Gastroesophageal sphincter (tissue), 4 donors: ENCODE results near the gene TMEM242. TPM values are rescaled to one million over a fixed set of nuclear protein-coding genes. Genes with fewer than 3 reads are reported as not detected.

ENCODE experiments used
- ATAC-seq: fragments of 150-250 bp; one replicate; pipeline ENCODE4 v1.9.1; 2016; ENCODE audit warnings: mild to moderate bottlenecking, moderate library complexity
- H3K27ac ChIP-seq, 4 donors: fragments of 200-600 bp; sonication (generic) in 3 of 4; 1 replicate in 3 of 4; 2 replicates in 1 of 4; pipeline ENCODE4 v1.5.1; 2016 to 2019
- H3K27me3 ChIP-seq: fragments of 200-600 bp; sonication (generic); one replicate; pipeline ENCODE4 v1.5.1; 2019
- H3K36me3 ChIP-seq, 2 donors: fragments of 200-600 bp; sonication (generic); one replicate each; pipeline ENCODE4 v1.5.1; 2019; ENCODE audit warnings: control low read depth in 1 of 2
- H3K4me1 ChIP-seq, 3 donors: fragments of 200-600 bp; sonication (generic); 1 replicate in 2 of 3; 2 replicates in 1 of 3; pipeline ENCODE4 v1.5.1; 2016 to 2019; ENCODE audit warnings: control low read depth in 2 of 3
- H3K4me3 ChIP-seq, 2 donors: fragments of 200-600 bp; sonication (generic); one replicate each; pipeline ENCODE4 v1.5.1; 2019; ENCODE audit warnings: mild to moderate bottlenecking in 1 of 2, moderate library complexity in 1 of 2
- H3K9me3 ChIP-seq, 3 donors: fragments of 200-600 bp; sonication (generic); one replicate each; pipeline ENCODE4 v1.5.1; 2017 to 2019; ENCODE audit warnings: control low read depth in 2 of 3
- EP300 ChIP-seq: sonication (generic); formaldehyde crosslinking; IDR thresholded peaks from one replicate; pipeline ENCODE4 v1.6.1; 2017; ENCODE audit warnings: antibody characterized with exemption, mild to moderate bottlenecking
- POLR2A ChIP-seq, 2 donors: fragments of 450-650 bp; IDR thresholded peaks; one replicate each; pipeline ENCODE4 v1.6.1; 2017; ENCODE audit warnings: antibody characterized with exemption in 2 of 2, mild to moderate bottlenecking in 2 of 2, moderate library complexity in 1 of 2
- POLR2AphosphoS5 ChIP-seq: sonication (generic); formaldehyde crosslinking; IDR thresholded peaks from one replicate; pipeline ENCODE4 v1.6.1; 2017; ENCODE audit warnings: antibody characterized with exemption
- WGBS, 2 donors: methylation state at CpG; one replicate each; pipeline ENCODE4 v1.1.5; 2018; ENCODE audit warnings: low coverage in 1 of 2; 5-methylcytosine and 5-hydroxymethylcytosine counted together
- total RNA-seq, 4 donors: library from RNA; depleted of rRNA; stranded (reverse); fragments of >200 nt; gene quantifications; one replicate each; pipeline ENCODE4 v1.1.0, GENCODE V29; 2016
- TF ChIP-seq, protein P1 (sequence below), 4 experiments: fragments of 200-600 bp in 2 of 4; fragments of 450-650 bp in 2 of 4; sonication (generic) in 1 of 4; IDR thresholded peaks; one replicate each; pipeline ENCODE4 v1.5.1; 2017 to 2019; ENCODE audit warnings: antibody characterized with exemption in 4 of 4, mild to moderate bottlenecking in 2 of 4, moderate library complexity in 2 of 4

Gene TMEM242
- total RNA-seq, 4 donors from 2014 or later = 6.6 to 8.4 (median 7.6) TPM

DNA sequence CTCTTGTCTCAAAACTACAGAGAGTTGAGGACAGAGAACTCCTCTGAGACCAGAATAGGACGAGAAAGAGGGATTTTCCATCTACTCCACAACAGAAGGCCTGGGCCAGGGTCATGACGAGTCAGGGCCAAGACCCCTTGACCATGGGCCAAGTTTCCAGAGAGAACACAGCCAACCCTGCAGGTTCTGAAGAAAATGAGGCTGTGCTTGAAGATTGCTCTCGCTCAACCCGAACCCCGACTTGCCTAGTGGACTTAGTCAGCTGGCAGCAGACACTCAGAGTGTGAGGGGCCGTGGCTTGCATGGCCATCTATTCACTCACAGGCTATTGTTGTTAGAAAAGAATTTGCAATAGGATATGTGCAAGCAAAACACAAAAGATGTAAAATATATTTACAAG is 54.5 kb downstream of the TMEM242 start:
- Histone ChIP-seq H3K36me3 (no peaks in the 10 kb centered on the region), H3K27ac (peak overlapping the region in 3 of 4 donors; percentile 73 to 77 (median 77)), H3K27me3 (no peaks in the 10 kb centered on the region), H3K4me3 (no peak overlapping the region), H3K4me1 (peaks cover 0 to 22% (median 11%) of the 10 kb centered on the region in 3 donors), H3K9me3 (no peaks in the 10 kb centered on the region)
- TF ChIP-seq, protein P1, sequence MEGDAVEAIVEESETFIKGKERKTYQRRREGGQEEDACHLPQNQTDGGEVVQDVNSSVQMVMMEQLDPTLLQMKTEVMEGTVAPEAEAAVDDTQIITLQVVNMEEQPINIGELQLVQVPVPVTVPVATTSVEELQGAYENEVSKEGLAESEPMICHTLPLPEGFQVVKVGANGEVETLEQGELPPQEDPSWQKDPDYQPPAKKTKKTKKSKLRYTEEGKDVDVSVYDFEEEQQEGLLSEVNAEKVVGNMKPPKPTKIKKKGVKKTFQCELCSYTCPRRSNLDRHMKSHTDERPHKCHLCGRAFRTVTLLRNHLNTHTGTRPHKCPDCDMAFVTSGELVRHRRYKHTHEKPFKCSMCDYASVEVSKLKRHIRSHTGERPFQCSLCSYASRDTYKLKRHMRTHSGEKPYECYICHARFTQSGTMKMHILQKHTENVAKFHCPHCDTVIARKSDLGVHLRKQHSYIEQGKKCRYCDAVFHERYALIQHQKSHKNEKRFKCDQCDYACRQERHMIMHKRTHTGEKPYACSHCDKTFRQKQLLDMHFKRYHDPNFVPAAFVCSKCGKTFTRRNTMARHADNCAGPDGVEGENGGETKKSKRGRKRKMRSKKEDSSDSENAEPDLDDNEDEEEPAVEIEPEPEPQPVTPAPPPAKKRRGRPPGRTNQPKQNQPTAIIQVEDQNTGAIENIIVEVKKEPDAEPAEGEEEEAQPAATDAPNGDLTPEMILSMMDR (IDR thresholded peaks at IDR 0.05) = no peak
- no peak for ATAC-seq
- WGBS, 2 donors = 48 to 60% methylated on average over 1 to 6 of the region's 6 CpGs

DNA sequence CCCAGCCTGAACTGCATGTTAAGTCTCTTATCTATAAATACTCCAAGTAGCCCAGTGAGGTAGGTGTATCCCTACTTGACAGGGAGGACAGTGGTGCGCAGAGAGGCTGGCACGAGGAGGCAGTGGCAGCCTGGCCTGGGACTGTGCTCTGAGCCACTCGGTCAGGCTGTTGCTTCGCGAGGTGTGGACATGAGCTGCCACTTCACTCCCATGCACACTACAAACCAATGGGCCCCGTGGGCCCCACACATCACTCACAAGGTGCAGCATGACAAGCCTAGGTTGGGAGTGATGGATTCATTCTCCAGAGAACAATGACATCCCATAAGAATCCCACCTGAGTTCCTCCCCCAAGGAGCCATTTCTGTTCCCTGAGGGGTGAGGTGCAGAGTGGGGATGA is 54.9 kb downstream of the TMEM242 start:
- no peaks in the 10 kb centered on the region for H3K9me3 ChIP-seq
- no peak for TF ChIP-seq POLR2AphosphoS5
- TF ChIP-seq, protein P1 (IDR thresholded peaks at IDR 0.05) = no peak
- no peak for TF ChIP-seq POLR2A (IDR thresholded peaks at IDR 0.05)
- TF ChIP-seq EP300 = no peak
- no CpG with 5 or more reads among the region's 6 CpGs for WGBS, 2 donors
- H3K4me3 ChIP-seq = no peak overlapping the region
- H3K27me3 ChIP-seq = no peaks in the 10 kb centered on the region
- H3K36me3 ChIP-seq = no peaks in the 10 kb centered on the region
- H3K4me1 ChIP-seq = peaks cover 0 to 18% (median 11%) of the 10 kb centered on the region in 3 donors
- no peak for ATAC-seq
- peak overlapping the region in 3 of 4 donors; percentile 73 to 77 (median 77) for H3K27ac ChIP-seq

DNA sequence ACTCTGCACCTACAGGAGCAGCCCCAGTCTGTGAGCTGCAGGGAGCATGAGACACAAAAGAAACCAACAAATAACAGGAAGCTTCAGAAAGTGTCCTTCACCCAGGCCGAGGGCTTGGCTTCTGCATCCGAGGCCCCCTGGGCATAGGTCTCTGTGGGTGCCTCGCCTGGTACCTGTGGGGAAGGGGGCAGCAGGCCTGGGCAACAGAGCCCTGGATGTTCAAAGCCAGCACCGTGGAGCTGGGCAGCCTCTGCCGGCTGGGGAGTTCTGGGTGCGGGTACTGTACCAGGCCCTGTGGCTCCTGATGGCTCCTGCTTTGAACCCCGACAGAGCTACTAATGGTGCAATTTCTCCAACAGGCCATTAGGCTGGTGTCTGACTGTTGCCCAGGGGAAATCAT is 55.7 kb downstream of the TMEM242 start:
- 80% methylated on average over 1 of the region's 7 CpGs; no CpG with 5 or more reads in 1 of the 2 donors for WGBS, 2 donors
- Histone ChIP-seq H3K36me3 (no peaks in the 10 kb centered on the region), H3K9me3 (no peaks in the 10 kb centered on the region), H3K4me3 (no peak overlapping the region), H3K27ac (peak overlapping the region in 1 of 4 donors; percentile 77), H3K27me3 (no peaks in the 10 kb centered on the region), H3K4me1 (peaks cover 0 to 18% (median 11%) of the 10 kb centered on the region in 3 donors)
- TF ChIP-seq POLR2AphosphoS5 (no peak), EP300 (no peak), POLR2A (IDR thresholded peaks at IDR 0.05) (no peak)
- TF ChIP-seq, protein P1 (IDR thresholded peaks at IDR 0.05) = no peak
- ATAC-seq = no peak

DNA sequence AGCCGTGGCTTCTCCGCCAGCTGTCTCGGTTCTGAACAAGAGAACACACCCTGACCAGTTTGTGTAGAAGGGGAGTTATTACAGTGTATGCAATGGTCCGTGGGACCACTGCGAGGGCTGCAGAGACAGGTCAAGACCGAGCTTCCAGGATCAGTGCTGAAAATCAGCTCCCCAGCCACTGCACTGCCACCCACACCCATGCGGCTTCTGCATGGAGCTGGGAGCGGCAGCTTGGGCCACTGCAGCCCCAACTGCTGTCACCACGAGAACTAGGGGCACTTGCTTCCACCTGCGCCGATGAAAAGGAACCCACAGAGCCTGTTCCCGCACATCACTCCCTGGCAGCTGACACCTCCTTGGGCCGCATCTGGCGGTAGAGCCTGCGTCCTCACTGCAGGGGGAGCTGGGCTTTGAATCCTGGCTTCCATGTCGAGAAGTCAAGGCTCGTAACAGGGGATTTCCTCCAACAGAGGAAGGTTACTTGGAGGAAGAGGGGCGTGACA is 56.2 kb downstream of the TMEM242 start:
- no peaks in the 10 kb centered on the region for H3K9me3 ChIP-seq
- no peak for ATAC-seq
- H3K27ac ChIP-seq = no peak overlapping the region
- no peaks in the 10 kb centered on the region for H3K36me3 ChIP-seq
- H3K4me1 ChIP-seq = peaks cover 0 to 18% (median 11%) of the 10 kb centered on the region in 3 donors
- no peaks in the 10 kb centered on the region for H3K27me3 ChIP-seq
- WGBS, 2 donors = 83 to 100% methylated on average over 1 of the region's 18 CpGs
- H3K4me3 ChIP-seq = no peak overlapping the region
- no peak for TF ChIP-seq POLR2AphosphoS5
- TF ChIP-seq, protein P1 (IDR thresholded peaks at IDR 0.05) = no peak
- TF ChIP-seq EP300 = no peak
- TF ChIP-seq POLR2A (IDR thresholded peaks at IDR 0.05) = no peak

DNA sequence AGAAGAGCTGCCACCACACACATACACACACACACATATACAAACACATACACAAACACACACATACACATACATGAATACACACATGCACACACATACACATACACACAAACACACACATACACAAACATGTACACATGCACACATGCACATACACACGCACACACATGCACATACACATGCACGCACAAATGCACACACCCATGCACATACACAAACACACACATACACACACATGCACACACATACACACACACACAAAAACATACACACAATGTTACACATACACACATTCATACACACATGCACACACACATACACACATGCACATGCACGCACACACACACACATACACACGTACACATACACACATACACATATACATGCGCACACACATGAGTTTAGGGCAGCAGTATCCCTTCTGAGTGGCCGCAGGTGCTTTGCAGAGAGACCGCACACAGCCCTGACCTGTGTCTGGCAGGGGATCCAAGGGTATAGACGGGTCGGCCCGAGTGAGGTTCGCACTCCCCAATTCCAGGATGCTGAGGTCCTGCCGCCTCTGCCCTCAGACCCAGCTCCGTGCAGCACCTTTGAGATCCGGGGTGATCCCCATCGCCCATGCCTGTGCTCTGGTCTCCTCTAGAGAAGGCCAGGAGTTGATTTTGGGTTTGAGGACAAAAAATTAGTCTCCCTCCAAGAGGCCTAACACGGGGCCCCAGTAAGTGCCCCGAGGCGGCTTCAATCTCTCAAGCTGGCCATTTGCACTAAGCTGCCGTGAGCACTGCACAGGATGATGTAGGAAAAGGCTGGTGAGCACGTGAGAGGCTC is 56.8 kb downstream of the TMEM242 start:
- Histone ChIP-seq H3K36me3 (no peaks in the 10 kb centered on the region), H3K4me3 (no peak overlapping the region), H3K27ac (no peak overlapping the region), H3K27me3 (no peaks in the 10 kb centered on the region), H3K9me3 (no peaks in the 10 kb centered on the region), H3K4me1 (peaks cover 0 to 18% (median 11%) of the 10 kb centered on the region in 3 donors)
- ATAC-seq = no peak
- TF ChIP-seq POLR2A (IDR thresholded peaks at IDR 0.05) = no peak
- 83 to 91% methylated on average over 3 to 6 of the region's 20 CpGs for WGBS, 2 donors
